HEK293 (cell line): ENCODE data around the gene ARL8B.
A peak's percentile ranks its signal among the peaks of the same experiment; 100 is the strongest.

Experiments used
- CTCF ChIA-PET: fragments of 350-600 bp; formaldehyde crosslinking; extraction: SDS; loops from one replicate; lab custom pipeline; 2021; ENCODE audit warnings: antibody characterized with exemption; lab: Yijun Ruan, JAX
- POLR2A ChIA-PET: fragments of 300-600 bp; formaldehyde crosslinking; extraction: SDS; loops from one replicate; lab custom pipeline; 2020; ENCODE audit warnings: antibody characterized with exemption, inconsistent platforms; lab: Yijun Ruan, JAX
- H3K27ac ChIP-seq: fragments of 200-500 bp; sonication (Bioruptor generic); 2 replicates; pipeline ENCODE4 v1.5.1; 2014; ENCODE audit warnings: low read depth, low read length, control low read depth, inconsistent platforms; ENCODE audit errors: extremely low read depth
- H3K36me3 ChIP-seq, 2 experiments: fragments of 200-500 bp in 1 of 2; sonication (Bioruptor generic) in 1 of 2; 1 replicate in 1 of 2; 2 replicates in 1 of 2; pipeline ENCODE4 v1.5.1; 2014 to 2017; ENCODE audit warnings: inconsistent platforms in 2 of 2, low read length in 2 of 2; ENCODE audit not compliant: control insufficient read depth in 2 of 2, insufficient read depth in 1 of 2
- H3K4me1 ChIP-seq: fragments of 200-500 bp; sonication (Bioruptor generic); 2 replicates; pipeline ENCODE4 v1.5.1; 2014; ENCODE audit warnings: mild to moderate bottlenecking, low read length, inconsistent platforms; ENCODE audit not compliant: control insufficient read depth, insufficient read depth
- H3K4me3 ChIP-seq: 2 replicates; pipeline ENCODE4 v1.5.1; 2011; ENCODE audit warnings: low read depth, mild to moderate bottlenecking, control low read depth, low read length, moderate library complexity
- H3K9me3 ChIP-seq: fragments of 200-500 bp; sonication (Bioruptor generic); 2 replicates; pipeline ENCODE4 v1.5.1; 2014; ENCODE audit warnings: low read depth, low read length, inconsistent platforms; ENCODE audit not compliant: control insufficient read depth, insufficient read depth
- GLIS1 ChIP-seq: fragments of 450-650 bp; formaldehyde crosslinking; IDR thresholded peaks from 2 replicates; pipeline ENCODE4 v1.5.1; 2016; ENCODE audit warnings: missing biosample characterization, missing genetic modification characterization
- KLF1 ChIP-seq: fragments of 450-650 bp; formaldehyde crosslinking; IDR thresholded peaks from 2 replicates; pipeline ENCODE4 v1.5.1; 2016; ENCODE audit warnings: missing biosample characterization, missing genetic modification characterization
- PRDM1 ChIP-seq: fragments of 450-650 bp; formaldehyde crosslinking; IDR thresholded peaks from 2 replicates; pipeline ENCODE4; 2016; ENCODE audit warnings: missing biosample characterization, missing genetic modification characterization
- SP2 ChIP-seq: fragments of 450-650 bp; formaldehyde crosslinking; IDR thresholded peaks from 2 replicates; pipeline ENCODE4 v1.5.1; 2016; ENCODE audit warnings: missing biosample characterization, missing genetic modification characterization
- SP7 ChIP-seq: fragments of 450-650 bp; formaldehyde crosslinking; IDR thresholded peaks from 2 replicates; pipeline ENCODE4 v1.5.1; 2016; ENCODE audit warnings: missing biosample characterization, missing genetic modification characterization
- ZBTB21 ChIP-seq: fragments of 450-650 bp; formaldehyde crosslinking; IDR thresholded peaks from 2 replicates; pipeline ENCODE4 v1.5.1; 2017; ENCODE audit warnings: missing biosample characterization, missing genetic modification characterization
- ZIC2 ChIP-seq: fragments of 450-650 bp; formaldehyde crosslinking; IDR thresholded peaks from 2 replicates; pipeline ENCODE4 v1.5.1; 2016; ENCODE audit warnings: missing biosample characterization, missing genetic modification characterization
- ZNF223 ChIP-seq: fragments of 450-650 bp; formaldehyde crosslinking; IDR thresholded peaks from 2 replicates; pipeline ENCODE4 v1.5.1; 2016; ENCODE audit warnings: missing biosample characterization, missing genetic modification characterization
- ZNF324 ChIP-seq: fragments of 450-650 bp; formaldehyde crosslinking; IDR thresholded peaks from 2 replicates; pipeline ENCODE4 v1.5.1; 2016; ENCODE audit warnings: missing biosample characterization, missing genetic modification characterization
- ZNF335 ChIP-seq: fragments of 450-650 bp; formaldehyde crosslinking; conservative IDR thresholded peaks from 2 replicates; pipeline ENCODE4 v1.5.1; 2016; ENCODE audit warnings: missing biosample characterization, missing genetic modification characterization
- ZNF362 ChIP-seq: fragments of 450-650 bp; formaldehyde crosslinking; IDR thresholded peaks from 2 replicates; pipeline ENCODE4 v1.5.1; 2016; ENCODE audit warnings: missing biosample characterization, missing genetic modification characterization
- ZNF366 ChIP-seq: fragments of 450-650 bp; formaldehyde crosslinking; conservative IDR thresholded peaks from 2 replicates; pipeline ENCODE4 v1.5.1; 2016; ENCODE audit warnings: missing biosample characterization, missing genetic modification characterization
- ZNF391 ChIP-seq: fragments of 450-650 bp; formaldehyde crosslinking; IDR thresholded peaks from 2 replicates; pipeline ENCODE4 v1.5.1; 2016; ENCODE audit warnings: low read depth, missing biosample characterization, missing genetic modification characterization, borderline replicate concordance
- ZNF518A ChIP-seq: fragments of 450-650 bp; formaldehyde crosslinking; conservative IDR thresholded peaks from 2 replicates; pipeline ENCODE4 v1.5.1; 2016; ENCODE audit warnings: low read depth, missing biosample characterization, missing genetic modification characterization
- ZNF529 ChIP-seq: fragments of 450-650 bp; formaldehyde crosslinking; IDR thresholded peaks from 2 replicates; pipeline ENCODE4 v1.5.1; 2017; ENCODE audit warnings: missing genetic modification characterization, missing biosample characterization; ENCODE audit not compliant: insufficient replicate concordance
- ZNF544 ChIP-seq: fragments of 450-650 bp; formaldehyde crosslinking; IDR thresholded peaks from 2 replicates; pipeline ENCODE4 v1.5.0; 2017; ENCODE audit warnings: missing biosample characterization, missing genetic modification characterization
- ZNF660 ChIP-seq: fragments of 450-650 bp; IDR thresholded peaks from 2 replicates; pipeline ENCODE4 v1.5.1; 2018; ENCODE audit warnings: missing biosample characterization, mild to moderate bottlenecking, missing genetic modification characterization
- ZNF777 ChIP-seq: fragments of 450-650 bp; formaldehyde crosslinking; IDR thresholded peaks from 2 replicates; pipeline ENCODE4 v1.5.1; 2017; ENCODE audit warnings: missing biosample characterization, missing genetic modification characterization, borderline replicate concordance
- ZSCAN23 ChIP-seq: fragments of 450-650 bp; formaldehyde crosslinking; IDR thresholded peaks from 2 replicates; pipeline ENCODE4 v1.5.1; 2016; ENCODE audit warnings: missing biosample characterization, missing genetic modification characterization
- ZSCAN30 ChIP-seq: fragments of 450-650 bp; IDR thresholded peaks from 2 replicates; pipeline ENCODE4 v1.5.1; 2018; ENCODE audit warnings: missing biosample characterization, mild to moderate bottlenecking, missing genetic modification characterization, moderate library complexity
- ZXDB ChIP-seq: fragments of 450-650 bp; formaldehyde crosslinking; IDR thresholded peaks from 2 replicates; pipeline ENCODE4 v1.5.1; 2016; ENCODE audit warnings: missing biosample characterization, missing genetic modification characterization
- TF ChIP-seq, protein P1 (sequence below): fragments of 450-650 bp; formaldehyde crosslinking; optimal IDR thresholded peaks from 2 replicates; pipeline ENCODE3; 2016; ENCODE audit warnings: missing biosample characterization, mild to moderate bottlenecking, missing genetic modification characterization
- TF ChIP-seq, protein P2 (sequence below): fragments of 450-650 bp; formaldehyde crosslinking; IDR thresholded peaks from 2 replicates; pipeline ENCODE4 v1.5.1; 2016; ENCODE audit warnings: missing biosample characterization, missing genetic modification characterization

Gene ARL8B

DNA sequence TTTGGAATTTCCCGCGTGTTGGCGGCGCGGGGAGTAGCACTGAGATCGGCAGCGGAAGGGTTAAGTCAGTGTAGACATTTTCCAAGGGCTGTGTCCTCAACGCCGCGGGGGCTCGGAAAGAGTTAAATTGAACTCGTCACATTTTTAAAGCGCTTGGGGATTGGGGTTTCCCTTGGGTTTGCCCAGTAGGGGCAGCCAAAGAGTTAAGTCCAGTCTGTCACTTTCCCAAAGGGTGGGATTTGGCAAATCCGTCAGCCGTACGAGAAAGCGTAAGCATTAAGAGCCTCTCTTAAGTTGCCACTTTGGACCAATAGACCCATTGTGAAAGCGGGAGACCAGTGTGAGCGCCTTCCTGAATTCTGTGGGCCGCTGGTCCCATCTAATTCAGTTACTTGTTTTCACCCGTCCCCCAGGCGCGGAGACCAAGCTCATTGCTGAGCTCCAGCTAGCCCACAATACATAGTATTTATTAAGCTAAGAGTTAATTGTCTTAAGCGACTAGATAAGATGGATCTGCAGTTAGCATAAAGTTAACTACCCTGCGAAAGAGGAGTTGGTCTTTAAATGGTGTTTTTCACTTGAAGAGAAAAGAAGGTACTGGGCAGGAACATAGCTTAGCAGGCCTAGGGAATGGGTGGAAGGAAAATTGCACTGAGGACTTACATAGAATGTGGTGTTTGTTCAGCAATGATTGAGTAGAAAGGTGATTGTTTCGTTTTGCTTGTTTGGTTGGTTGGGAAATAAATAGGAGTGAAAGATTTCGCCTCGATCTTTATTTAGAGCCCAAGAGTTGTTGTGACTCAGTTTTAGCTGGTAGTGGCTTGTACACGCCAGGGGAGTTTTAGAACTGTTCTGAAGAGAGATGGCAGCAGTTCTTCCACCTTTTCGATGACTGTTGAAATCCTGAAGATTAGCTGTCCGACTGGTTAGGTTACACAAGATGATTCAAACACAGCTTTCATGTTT, 932 bp downstream of the ARL8B start (continued):
- TF ChIP-seq ZSCAN30 (0 out of 2 replicates have a peak, but pooled peaks have one; percentile 6), ZNF660 (tag by site-specific recombination) (peak; percentile 46; the same call in 1 of the 2 replicates), ZNF777 (no peak), ZNF335 (peak; percentile 84), ZXDB (tag by site-specific recombination) (peak; percentile 10), ZNF544 (tag by site-specific recombination) (no peak), PRDM1 (tag by site-specific recombination) (peak; percentile 51; the same call in 1 of the 2 replicates), GLIS1 (no peak), ZIC2 (tag by site-specific recombination) (0 out of 2 replicates have a peak, but pooled peaks have one; percentile 1), ZNF529 (tag by site-specific recombination) (no peak), ZNF223 (tag by site-specific recombination) (no peak), ZSCAN23 (tag by site-specific recombination) (no peak)
- TF ChIP-seq, protein P1, sequence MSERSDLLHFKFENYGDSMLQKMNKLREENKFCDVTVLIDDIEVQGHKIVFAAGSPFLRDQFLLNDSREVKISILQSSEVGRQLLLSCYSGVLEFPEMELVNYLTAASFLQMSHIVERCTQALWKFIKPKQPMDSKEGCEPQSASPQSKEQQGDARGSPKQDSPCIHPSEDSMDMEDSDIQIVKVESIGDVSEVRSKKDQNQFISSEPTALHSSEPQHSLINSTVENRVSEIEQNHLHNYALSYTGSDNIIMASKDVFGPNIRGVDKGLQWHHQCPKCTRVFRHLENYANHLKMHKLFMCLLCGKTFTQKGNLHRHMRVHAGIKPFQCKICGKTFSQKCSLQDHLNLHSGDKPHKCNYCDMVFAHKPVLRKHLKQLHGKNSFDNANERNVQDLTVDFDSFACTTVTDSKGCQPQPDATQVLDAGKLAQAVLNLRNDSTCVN (tag by site-specific recombination): peak; percentile 4

- Histone ChIP-seq H3K4me1 (peaks cover 3% of the 10 kb centered on the region), H3K36me3 (no peaks in the 10 kb centered on the region; a peak in 1 of 3 replicates), H3K4me3 (no peak overlapping the region; the same call in 1 of the 2 replicates), H3K27ac (no peak overlapping the region), H3K9me3 (no peaks in the 10 kb centered on the region)
- no peak for TF ChIP-seq SP7 (tag by site-specific recombination)
- TF ChIP-seq ZNF362 (tag by site-specific recombination): peak; percentile 70; the same call in 1 of the 2 replicates
- TF ChIP-seq PRDM1 (tag by site-specific recombination): no peak
- no peak for TF ChIP-seq ZNF324 (tag by site-specific recombination)
- peak; percentile 48 for TF ChIP-seq KLF1 (tag by site-specific recombination)
- ChIA-PET CTCF (interaction anchor here (0.6 to 1.8 kb wide), 6 partner anchors 12 to 1830 kb away, joined by 3 to 9 read pairs (median 5); no protein-coding TSS in a partner anchor), POLR2A (interaction anchor here (0.6 to 1.6 kb wide), 4 partner anchors 63 to 163 kb away, joined by 3 to 6 read pairs (median 4); partner anchors contain the start of gene BHLHE40)
Measured at GRCh38 chr3:5123937-5124336, 1.8 kb downstream of the ARL8B start.

- CTCF ChIA-PET: interaction anchor here (0.6 kb wide), 1 partner anchor 41 kb away, joined by 3 read pairs; no protein-coding TSS in a partner anchor
- Histone ChIP-seq H3K27ac (no peak overlapping the region), H3K4me3 (no peak overlapping the region), H3K4me1 (peaks cover 3% of the 10 kb centered on the region), H3K9me3 (no peaks in the 10 kb centered on the region), H3K36me3 (peaks cover 0 to 7% of the 10 kb centered on the region in 2 experiments; a peak in 2 of 3 replicates)
- POLR2A ChIA-PET: no interaction called here
- no peak for TF ChIP-seq SP2 (tag by site-specific recombination)
- no peak for TF ChIP-seq ZNF518A (tag by site-specific recombination)
- no peak for TF ChIP-seq ZBTB21
- TF ChIP-seq ZNF366 (tag by site-specific recombination): peak; percentile 34; the same call in 1 of the 2 replicates
- 0 out of 2 replicates have a peak, but pooled peaks have one; percentile 29 for TF ChIP-seq ZNF324 (tag by site-specific recombination)
- TF ChIP-seq, protein P2, sequence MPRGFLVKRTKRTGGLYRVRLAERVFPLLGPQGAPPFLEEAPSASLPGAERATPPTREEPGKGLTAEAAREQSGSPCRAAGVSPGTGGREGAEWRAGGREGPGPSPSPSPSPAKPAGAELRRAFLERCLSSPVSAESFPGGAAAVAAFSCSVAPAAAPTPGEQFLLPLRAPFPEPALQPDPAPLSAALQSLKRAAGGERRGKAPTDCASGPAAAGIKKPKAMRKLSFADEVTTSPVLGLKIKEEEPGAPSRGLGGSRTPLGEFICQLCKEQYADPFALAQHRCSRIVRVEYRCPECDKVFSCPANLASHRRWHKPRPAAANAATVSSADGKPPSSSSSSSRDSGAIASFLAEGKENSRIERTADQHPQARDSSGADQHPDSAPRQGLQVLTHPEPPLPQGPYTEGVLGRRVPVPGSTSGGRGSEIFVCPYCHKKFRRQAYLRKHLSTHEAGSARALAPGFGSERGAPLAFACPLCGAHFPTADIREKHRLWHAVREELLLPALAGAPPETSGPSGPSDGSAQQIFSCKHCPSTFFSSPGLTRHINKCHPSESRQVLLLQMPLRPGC (tag by site-specific recombination): no peak
- no peak for TF ChIP-seq ZNF391 (tag by site-specific recombination)
Measured at GRCh38 chr3:5126586-5126985, 4.5 kb downstream of the ARL8B start.
